Measurements from ENCODE around the gene MBD3. TPM values are rescaled to one million over a fixed set of nuclear protein-coding genes. Genes with fewer than 3 reads are reported as not detected.
A peak's percentile ranks its signal among the peaks of the same experiment; 100 is the strongest.

MBD3 gene
- total RNA-seq, 1 donor from 2014 or later, result 34.2 TPM

GRCh38 chr19:1525343-1525742, 67.3 kb downstream of the MBD3 start:
- TF ChIP-seq EZH2phosphoT487 (IDR thresholded peaks at IDR 0.05) (no peak), CTCF (IDR thresholded peaks at IDR 0.05) (no peak), EZH2 (IDR thresholded peaks at IDR 0.05) (no peak)
- Histone ChIP-seq H4K20me1 (ENCODE audit: low read depth) (peaks cover 13% of the 10 kb centered on the region), H3K4me1 (no peaks in the 10 kb centered on the region), H3K4me2 (no peak overlapping the region), H3F3A (ENCODE audit: low read depth) (peaks cover 21% of the 10 kb centered on the region), H3K4me3 (no peak overlapping the region), H3K27ac (no peak overlapping the region), H2AFZ (replicated peaks) (no peak overlapping the region), H3K27me3 (peaks cover 74% of the 10 kb centered on the region), H3K9ac (no peak overlapping the region), H3K79me2 (ENCODE audit: low read depth) (no peaks in the 10 kb centered on the region), H3K36me3 (no peaks in the 10 kb centered on the region), H3K9me3 (ENCODE audit: low read depth) (no peaks in the 10 kb centered on the region)
- Mint-ChIP-seq H3K4me3 (no peak overlapping the region), H3K36me3 (peaks cover 5% of the 10 kb centered on the region), H3K4me1 (peaks cover 9% of the 10 kb centered on the region), H3K27ac (no peak overlapping the region), H3K27me3 (ENCODE audit: insufficient read depth, low read depth) (peaks cover 29% of the 10 kb centered on the region), H3K9me3 (peaks cover 6% of the 10 kb centered on the region)
- no peak for DNase-seq (ENCODE audit: low spot score)

GRCh38 chr19:1524972-1525325, 67.7 kb downstream of the MBD3 start:
- Mint-ChIP-seq H3K36me3 (peaks cover 5% of the 10 kb centered on the region), H3K27me3 (ENCODE audit: insufficient read depth, low read depth) (peaks cover 29% of the 10 kb centered on the region), H3K27ac (no peak overlapping the region), H3K9me3 (peaks cover 6% of the 10 kb centered on the region), H3K4me3 (peak overlapping the region; percentile 80), H3K4me1 (peaks cover 9% of the 10 kb centered on the region)
- Histone ChIP-seq H3K4me1 (no peaks in the 10 kb centered on the region), H3K27me3 (peaks cover 78% of the 10 kb centered on the region), H3F3A (ENCODE audit: low read depth) (peaks cover 21% of the 10 kb centered on the region), H2AFZ (replicated peaks) (no peak overlapping the region), H4K20me1 (ENCODE audit: low read depth) (peaks cover 13% of the 10 kb centered on the region), H3K4me3 (no peak overlapping the region), H3K9me3 (ENCODE audit: low read depth) (no peaks in the 10 kb centered on the region), H3K36me3 (no peaks in the 10 kb centered on the region), H3K27ac (no peak overlapping the region), H3K79me2 (ENCODE audit: low read depth) (no peaks in the 10 kb centered on the region), H3K9ac (no peak overlapping the region), H3K4me2 (no peak overlapping the region)
- TF ChIP-seq EZH2 (IDR thresholded peaks at IDR 0.05) (no peak), EZH2phosphoT487 (IDR thresholded peaks at IDR 0.05) (no peak), CTCF (IDR thresholded peaks at IDR 0.05) (no peak)
- DNase-seq (ENCODE audit: low spot score), result no peak

- H3K27ac ChIP-seq, result no peak overlapping the region
- H3K4me2 ChIP-seq, result peak overlapping the region; percentile 78
- H3K4me1 ChIP-seq, result no peaks in the 10 kb centered on the region
- peaks cover 5% of the 10 kb centered on the region for H3K36me3 Mint-ChIP-seq
- H3K4me1 Mint-ChIP-seq, result peaks cover 9% of the 10 kb centered on the region
- peaks cover 6% of the 10 kb centered on the region for H3K9me3 Mint-ChIP-seq
- H3K27me3 Mint-ChIP-seq (ENCODE audit: insufficient read depth, low read depth), result peaks cover 29% of the 10 kb centered on the region
- H3K27ac Mint-ChIP-seq, result no peak overlapping the region
- H3K9me3 ChIP-seq (ENCODE audit: low read depth), result no peaks in the 10 kb centered on the region
- peak overlapping the region; percentile 80 for H3K4me3 Mint-ChIP-seq
- peak overlapping the region; percentile 48 for H3K4me3 ChIP-seq
- no peaks in the 10 kb centered on the region for H3K79me2 ChIP-seq (ENCODE audit: low read depth)
- no peak overlapping the region for H3K9ac ChIP-seq
- TF ChIP-seq EZH2 (IDR thresholded peaks at IDR 0.05) (peak; percentile 81), CTCF (IDR thresholded peaks at IDR 0.05) (no peak), EZH2phosphoT487 (IDR thresholded peaks at IDR 0.05) (peak; percentile 52)
- peaks cover 21% of the 10 kb centered on the region for H3F3A ChIP-seq (ENCODE audit: low read depth)
- peaks cover 13% of the 10 kb centered on the region for H4K20me1 ChIP-seq (ENCODE audit: low read depth)
- DNase-seq (ENCODE audit: low spot score), result no peak
- peaks cover 82% of the 10 kb centered on the region for H3K27me3 ChIP-seq
- H3K36me3 ChIP-seq, result no peaks in the 10 kb centered on the region
- H2AFZ ChIP-seq (replicated peaks), result no peak overlapping the region
Measured at GRCh38 chr19:1524287-1524971, 68.2 kb downstream of the MBD3 start.

Small RNA genes lying within 50 kb of the gene (small RNA-seq; reads per million reads assigned to genes)
- not detected for gene AC005943.2
- gene RN7SL477P, result not detected
- gene RNU6-1223P, result not detected

Other genes with a start within 250 kb of the MBD3 start
- 15.4 and 69.3 TPM in 2 replicates for gene NDUFS7, start 209.0 kb downstream of the MBD3 start, total RNA-seq (ENCODE audit: low replicate concordance)
- 13.8 and 53.7 TPM in 2 replicates for gene GAMT, start 191.3 kb downstream of the MBD3 start, total RNA-seq (ENCODE audit: low replicate concordance)
- 107 and 121 TPM in 2 replicates for gene DAZAP1, start 185.3 kb downstream of the MBD3 start, total RNA-seq (ENCODE audit: low replicate concordance)
- 1,918 and 2,648 TPM in 2 replicates for gene RPS15, start 154.5 kb downstream of the MBD3 start, total RNA-seq (ENCODE audit: low replicate concordance)
- gene APC2, start 142.7 kb downstream of the MBD3 start, total RNA-seq (ENCODE audit: low replicate concordance), result 1.3 and 12.2 TPM in 2 replicates
- 14.4 and 40.4 TPM in 2 replicates for gene C19orf25, start 113.7 kb downstream of the MBD3 start, total RNA-seq (ENCODE audit: low replicate concordance)
- gene PCSK4, start 102.5 kb downstream of the MBD3 start, total RNA-seq (ENCODE audit: low replicate concordance), result 3.6 and 12.5 TPM in 2 replicates
- gene REEP6, start 101.7 kb downstream of the MBD3 start, total RNA-seq (ENCODE audit: low replicate concordance), result 4.8 and 13.0 TPM in 2 replicates
- gene ADAMTSL5, start 79.8 kb downstream of the MBD3 start, total RNA-seq (ENCODE audit: low replicate concordance), result 0.12 and 0.13 TPM in 2 replicates
- gene PLK5, start 68.8 kb downstream of the MBD3 start, total RNA-seq (ENCODE audit: low replicate concordance), result 0.81 TPM in 1 of 2 replicates, not detected in the other
- 15.9 and 87.3 TPM in 2 replicates for gene MEX3D, start 24.5 kb downstream of the MBD3 start, total RNA-seq (ENCODE audit: low replicate concordance)
- gene UQCR11, start 12.6 kb upstream of the MBD3 start, total RNA-seq (ENCODE audit: low replicate concordance), result 37.4 and 51.4 TPM in 2 replicates
- 131 and 332 TPM in 2 replicates for gene TCF3, start 59.8 kb upstream of the MBD3 start, total RNA-seq (ENCODE audit: low replicate concordance)
- 0.09 TPM in 1 of 2 replicates, not detected in the other for gene ONECUT3, start 160.6 kb upstream of the MBD3 start, total RNA-seq (ENCODE audit: low replicate concordance)
- gene ATP8B3, start 219.4 kb upstream of the MBD3 start, total RNA-seq (ENCODE audit: low replicate concordance), result 0.06 and 1.5 TPM in 2 replicates